DOHH2 (cell line): ENCODE measurements around the gene LAMA5.

Experiments used
- CTCF ChIP-seq: fragments of 200-600 bp; sonication (generic); IDR thresholded peaks from one replicate; pipeline ENCODE4 v1.5.1; 2014; ENCODE audit warnings: antibody characterized with exemption, mild to moderate bottlenecking, low read depth, low read length; ENCODE audit not compliant: poor library complexity, severe bottlenecking
- EZH2phosphoT487 ChIP-seq: fragments of 200-600 bp; sonication (generic); IDR thresholded peaks from 2 replicates; pipeline ENCODE4 v1.6.1; 2017; ENCODE audit warnings: borderline replicate concordance, mild to moderate bottlenecking, antibody characterized with exemption, low read length, moderate library complexity, mixed read lengths

DNA sequence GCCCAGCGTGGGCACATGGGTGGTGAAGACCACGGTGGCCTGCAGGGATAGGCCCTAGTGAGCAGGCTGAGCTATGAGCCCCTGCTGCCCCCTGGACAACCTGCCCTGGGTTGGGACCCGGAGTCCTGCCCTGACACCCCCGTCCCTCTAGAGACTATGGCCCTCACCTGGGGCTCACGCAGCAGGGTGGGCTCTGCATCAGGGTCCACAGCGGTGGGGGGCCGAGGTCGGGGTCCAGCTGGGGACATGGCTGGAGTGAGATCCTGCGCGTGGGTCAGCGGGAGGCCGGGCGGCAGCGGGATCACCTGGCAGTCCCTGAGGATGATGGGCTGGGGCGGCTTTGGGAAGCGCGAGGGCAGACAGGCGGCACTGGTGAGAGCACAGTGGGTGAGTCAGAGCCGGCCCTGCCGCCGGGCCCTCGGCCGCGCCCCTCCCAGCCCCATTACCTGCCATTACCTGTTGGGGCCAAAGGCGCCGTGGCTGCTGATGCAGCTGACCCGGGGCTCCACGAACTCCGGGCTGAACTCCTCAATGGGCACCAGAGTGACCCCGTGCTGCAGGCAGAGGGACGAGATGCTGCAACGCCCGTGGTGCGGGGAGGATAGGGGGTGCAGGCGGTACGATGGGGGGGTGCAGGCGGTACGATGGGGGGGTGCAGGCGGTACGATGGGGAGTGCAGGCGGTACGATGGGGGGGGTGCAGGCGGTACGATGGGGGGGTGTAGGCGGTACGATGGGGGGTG, 36.4 kb downstream of the LAMA5 start:
- TF ChIP-seq CTCF (no peak), EZH2phosphoT487 (no peak)
